Activated CD4-positive, alpha-beta T cell treated with anti-CD3 and anti-CD28 coated beads, Interleukin-2, amount 10 ng/mL, durations not matched to agents 7 days and 5 days (primary cell): Measurements from ENCODE around the gene CCR5AS.

ENCODE experiments used
- CTCF ChIA-PET: fragments of 350-600 bp; sonication (Branson Sonifier 250); formaldehyde crosslinking; loops from one replicate; lab custom pipeline; 2021; ENCODE audit warnings: antibody characterized with exemption; lab: Charles Lee
- POLR2A ChIA-PET: fragments of 350-600 bp; sonication (Branson Sonifier 250); formaldehyde crosslinking; loops from one replicate; lab custom pipeline; 2021; ENCODE audit warnings: antibody characterized with exemption; lab: Charles Lee
- DNase-seq: peaks from one replicate; pipeline ENCODE4 v3.0.0-alpha.2; 2020
- H3K27ac Mint-ChIP-seq: one replicate; pipeline ENCODE4 v1.8.0; 2021; ENCODE audit warnings: mild to moderate bottlenecking, moderate library complexity, mixed read lengths
- H3K27me3 Mint-ChIP-seq: one replicate; pipeline ENCODE4 v1.8.0; 2021; ENCODE audit warnings: mixed read lengths
- H3K36me3 Mint-ChIP-seq: one replicate; pipeline ENCODE4 v1.8.0; 2021; ENCODE audit warnings: low read depth, mixed read lengths
- H3K4me1 Mint-ChIP-seq: one replicate; pipeline ENCODE4 v1.8.0; 2021; ENCODE audit warnings: mixed read lengths
- H3K4me3 Mint-ChIP-seq: one replicate; pipeline ENCODE4 v1.8.0; 2021; ENCODE audit warnings: mild to moderate bottlenecking, moderate library complexity, mixed read lengths
- H3K9me3 Mint-ChIP-seq: one replicate; pipeline ENCODE4 v1.8.0; 2021; ENCODE audit warnings: mixed read lengths

Gene CCR5AS

DNA sequence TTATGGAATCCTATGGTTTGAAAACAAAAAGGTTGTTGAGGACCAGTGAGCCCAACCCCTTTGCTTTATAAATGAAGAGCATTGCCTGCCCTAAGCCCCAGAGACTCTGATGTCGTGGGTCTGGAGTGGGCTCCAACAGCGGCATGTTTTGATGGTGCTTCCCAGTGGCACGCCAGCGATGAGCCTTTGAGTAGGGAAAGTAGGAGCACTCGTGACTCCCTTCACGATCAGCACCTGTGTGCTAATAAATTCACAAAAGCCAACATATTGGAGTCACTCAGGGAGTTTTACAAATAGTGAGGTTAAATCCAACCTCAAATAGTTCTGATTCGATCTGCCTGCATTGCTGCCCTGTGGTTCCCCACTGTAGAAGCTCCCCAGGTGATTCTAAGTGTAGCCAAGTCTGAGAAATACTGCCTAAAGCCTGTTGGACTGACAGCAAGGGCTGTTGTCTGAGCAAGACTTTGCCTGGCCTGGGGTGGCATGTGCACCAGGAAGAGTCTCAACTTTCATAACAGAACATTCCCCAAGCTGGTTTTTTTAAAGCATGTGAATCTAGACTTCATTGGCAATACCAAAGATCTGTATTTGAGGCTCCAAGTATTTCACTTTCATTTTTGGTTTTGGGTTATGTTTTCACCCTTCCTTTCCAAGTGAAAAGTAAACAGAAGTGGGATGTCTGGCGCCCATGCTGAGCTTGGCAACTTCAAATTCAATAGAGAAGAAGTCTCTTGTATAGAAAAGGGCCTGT, 26.2 kb downstream of the CCR5AS start:
- H3K36me3 Mint-ChIP-seq = peaks cover 2% of the 10 kb centered on the region
- peaks cover 9% of the 10 kb centered on the region for H3K27me3 Mint-ChIP-seq
- peaks cover 51% of the 10 kb centered on the region for H3K4me1 Mint-ChIP-seq
- peaks cover 3% of the 10 kb centered on the region for H3K9me3 Mint-ChIP-seq
- CTCF ChIA-PET = no interaction called here
- POLR2A ChIA-PET = no interaction called here
- no peak for DNase-seq
- peak overlapping the region; percentile 90 for H3K27ac Mint-ChIP-seq
- H3K4me3 Mint-ChIP-seq = no peak overlapping the region

DNA sequence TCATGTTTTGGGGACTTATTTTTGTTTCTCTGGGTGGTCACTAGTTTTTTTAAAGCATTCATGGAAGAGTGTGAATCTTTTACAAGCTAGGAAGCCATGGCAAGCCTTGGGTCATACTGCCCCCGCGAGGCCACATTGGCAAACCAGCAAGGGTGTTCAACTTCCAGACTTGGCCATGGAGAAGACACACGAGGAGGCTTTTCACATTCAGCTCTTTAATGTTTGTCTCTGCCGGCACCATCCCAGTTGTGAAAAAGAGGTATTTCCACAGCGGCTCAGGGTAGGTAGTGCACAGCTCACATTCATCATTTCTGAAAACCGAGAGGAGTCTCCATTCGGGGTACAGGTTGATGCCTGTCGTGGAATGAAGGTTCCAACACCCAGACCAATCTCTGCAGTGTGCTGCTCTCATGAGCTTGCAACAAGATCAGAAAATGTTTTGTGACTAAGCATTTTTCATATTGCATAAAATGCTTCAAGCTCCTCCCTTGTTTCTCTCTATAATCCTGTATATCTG, 28.4 kb downstream of the CCR5AS start:
- no peaks in the 10 kb centered on the region for H3K9me3 Mint-ChIP-seq
- H3K4me3 Mint-ChIP-seq = no peak overlapping the region
- POLR2A ChIA-PET = no interaction called here
- peaks cover 18% of the 10 kb centered on the region for H3K27me3 Mint-ChIP-seq
- peak; percentile 74 for DNase-seq
- H3K4me1 Mint-ChIP-seq = peaks cover 49% of the 10 kb centered on the region
- CTCF ChIA-PET = interaction anchor here (0.6 to 2.2 kb wide), 20 partner anchors 8 to 439 kb away, joined by 3 to 16 read pairs (median 4); partner anchors contain the start of genes CCR5AS and CCRL2
- H3K27ac Mint-ChIP-seq = no peak overlapping the region
- H3K36me3 Mint-ChIP-seq = peaks cover 7% of the 10 kb centered on the region

DNA sequence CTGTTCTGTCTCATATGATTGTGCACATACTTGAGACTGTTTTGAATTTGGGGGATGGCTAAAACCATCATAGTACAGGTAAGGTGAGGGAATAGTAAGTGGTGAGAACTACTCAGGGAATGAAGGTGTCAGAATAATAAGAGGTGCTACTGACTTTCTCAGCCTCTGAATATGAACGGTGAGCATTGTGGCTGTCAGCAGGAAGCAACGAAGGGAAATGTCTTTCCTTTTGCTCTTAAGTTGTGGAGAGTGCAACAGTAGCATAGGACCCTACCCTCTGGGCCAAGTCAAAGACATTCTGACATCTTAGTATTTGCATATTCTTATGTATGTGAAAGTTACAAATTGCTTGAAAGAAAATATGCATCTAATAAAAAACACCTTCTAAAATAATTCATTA, 31.1 kb downstream of the CCR5AS start:
- DNase-seq = no peak
- H3K4me3 Mint-ChIP-seq = no peak overlapping the region
- H3K27ac Mint-ChIP-seq = peak overlapping the region; percentile 33
- POLR2A ChIA-PET = no interaction called here
- H3K9me3 Mint-ChIP-seq = no peaks in the 10 kb centered on the region
- peaks cover 57% of the 10 kb centered on the region for H3K4me1 Mint-ChIP-seq
- peaks cover 9% of the 10 kb centered on the region for H3K36me3 Mint-ChIP-seq
- peaks cover 29% of the 10 kb centered on the region for H3K27me3 Mint-ChIP-seq
- CTCF ChIA-PET = interaction anchor here (1.0 kb wide), 1 partner anchor 161 kb away, joined by 4 read pairs; no protein-coding TSS in a partner anchor

DNA sequence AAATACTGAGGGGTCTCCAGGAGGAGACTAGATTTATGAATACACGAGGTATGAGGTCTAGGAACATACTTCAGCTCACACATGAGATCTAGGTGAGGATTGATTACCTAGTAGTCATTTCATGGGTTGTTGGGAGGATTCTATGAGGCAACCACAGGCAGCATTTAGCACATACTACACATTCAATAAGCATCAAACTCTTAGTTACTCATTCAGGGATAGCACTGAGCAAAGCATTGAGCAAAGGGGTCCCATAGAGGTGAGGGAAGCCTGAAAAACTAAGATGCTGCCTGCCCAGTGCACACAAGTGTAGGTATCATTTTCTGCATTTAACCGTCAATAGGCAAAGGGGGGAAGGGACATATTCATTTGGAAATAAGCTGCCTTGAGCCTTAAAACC, 31.6 kb downstream of the CCR5AS start:
- Mint-ChIP-seq H3K4me1 (peaks cover 57% of the 10 kb centered on the region), H3K4me3 (no peak overlapping the region), H3K36me3 (peaks cover 7% of the 10 kb centered on the region), H3K9me3 (no peaks in the 10 kb centered on the region), H3K27me3 (peaks cover 30% of the 10 kb centered on the region), H3K27ac (no peak overlapping the region)
- ChIA-PET CTCF (interaction anchor here (0.9 to 1.3 kb wide), 3 partner anchors 8 to 296 kb away, joined by 4 read pairs; no protein-coding TSS in a partner anchor), POLR2A (no interaction called here)
- no peak for DNase-seq

DNA sequence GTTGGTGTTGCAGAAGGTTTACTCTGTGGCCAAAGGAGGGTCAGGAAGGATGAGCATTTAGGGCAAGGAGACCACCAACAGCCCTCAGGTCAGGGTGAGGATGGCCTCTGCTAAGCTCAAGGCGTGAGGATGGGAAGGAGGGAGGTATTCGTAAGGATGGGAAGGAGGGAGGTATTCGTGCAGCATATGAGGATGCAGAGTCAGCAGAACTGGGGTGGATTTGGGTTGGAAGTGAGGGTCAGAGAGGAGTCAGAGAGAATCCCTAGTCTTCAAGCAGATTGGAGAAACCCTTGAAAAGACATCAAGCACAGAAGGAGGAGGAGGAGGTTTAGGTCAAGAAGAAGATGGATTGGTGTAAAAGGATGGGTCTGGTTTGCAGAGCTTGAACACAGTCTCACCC, 32.1 kb downstream of the CCR5AS start:
- ChIA-PET CTCF (interaction anchor here (0.8 to 1.3 kb wide), 4 partner anchors 9 to 296 kb away, joined by 3 to 4 read pairs (median 4); no protein-coding TSS in a partner anchor), POLR2A (no interaction called here)
- Mint-ChIP-seq H3K27ac (no peak overlapping the region), H3K36me3 (peaks cover 7% of the 10 kb centered on the region), H3K9me3 (no peaks in the 10 kb centered on the region), H3K4me1 (peaks cover 59% of the 10 kb centered on the region), H3K27me3 (peaks cover 30% of the 10 kb centered on the region), H3K4me3 (no peak overlapping the region)
- DNase-seq = no peak

DNA sequence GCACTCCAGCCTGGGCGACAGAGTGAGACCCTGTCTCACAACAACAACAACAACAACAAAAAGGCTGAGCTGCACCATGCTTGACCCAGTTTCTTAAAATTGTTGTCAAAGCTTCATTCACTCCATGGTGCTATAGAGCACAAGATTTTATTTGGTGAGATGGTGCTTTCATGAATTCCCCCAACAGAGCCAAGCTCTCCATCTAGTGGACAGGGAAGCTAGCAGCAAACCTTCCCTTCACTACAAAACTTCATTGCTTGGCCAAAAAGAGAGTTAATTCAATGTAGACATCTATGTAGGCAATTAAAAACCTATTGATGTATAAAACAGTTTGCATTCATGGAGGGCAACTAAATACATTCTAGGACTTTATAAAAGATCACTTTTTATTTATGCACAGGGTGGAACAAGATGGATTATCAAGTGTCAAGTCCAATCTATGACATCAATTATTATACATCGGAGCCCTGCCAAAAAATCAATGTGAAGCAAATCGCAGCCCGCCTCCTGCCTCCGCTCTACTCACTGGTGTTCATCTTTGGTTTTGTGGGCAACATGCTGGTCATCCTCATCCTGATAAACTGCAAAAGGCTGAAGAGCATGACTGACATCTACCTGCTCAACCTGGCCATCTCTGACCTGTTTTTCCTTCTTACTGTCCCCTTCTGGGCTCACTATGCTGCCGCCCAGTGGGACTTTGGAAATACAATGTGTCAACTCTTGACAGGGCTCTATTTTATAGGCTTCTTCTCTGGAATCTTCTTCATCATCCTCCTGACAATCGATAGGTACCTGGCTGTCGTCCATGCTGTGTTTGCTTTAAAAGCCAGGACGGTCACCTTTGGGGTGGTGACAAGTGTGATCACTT, 34.1 kb downstream of the CCR5AS start:
- Mint-ChIP-seq H3K9me3 (no peaks in the 10 kb centered on the region), H3K4me3 (peak overlapping the region; percentile 65), H3K27ac (peak overlapping the region; percentile 77), H3K36me3 (peaks cover 7% of the 10 kb centered on the region), H3K27me3 (peaks cover 32% of the 10 kb centered on the region), H3K4me1 (peaks cover 74% of the 10 kb centered on the region)
- DNase-seq = peak; percentile 60
- ChIA-PET POLR2A (no interaction called here), CTCF (interaction anchor here (0.6 to 6.1 kb wide), 20 partner anchors 10 to 434 kb away, joined by 3 to 42 read pairs (median 4); partner anchors contain the start of gene CCR1)

DNA sequence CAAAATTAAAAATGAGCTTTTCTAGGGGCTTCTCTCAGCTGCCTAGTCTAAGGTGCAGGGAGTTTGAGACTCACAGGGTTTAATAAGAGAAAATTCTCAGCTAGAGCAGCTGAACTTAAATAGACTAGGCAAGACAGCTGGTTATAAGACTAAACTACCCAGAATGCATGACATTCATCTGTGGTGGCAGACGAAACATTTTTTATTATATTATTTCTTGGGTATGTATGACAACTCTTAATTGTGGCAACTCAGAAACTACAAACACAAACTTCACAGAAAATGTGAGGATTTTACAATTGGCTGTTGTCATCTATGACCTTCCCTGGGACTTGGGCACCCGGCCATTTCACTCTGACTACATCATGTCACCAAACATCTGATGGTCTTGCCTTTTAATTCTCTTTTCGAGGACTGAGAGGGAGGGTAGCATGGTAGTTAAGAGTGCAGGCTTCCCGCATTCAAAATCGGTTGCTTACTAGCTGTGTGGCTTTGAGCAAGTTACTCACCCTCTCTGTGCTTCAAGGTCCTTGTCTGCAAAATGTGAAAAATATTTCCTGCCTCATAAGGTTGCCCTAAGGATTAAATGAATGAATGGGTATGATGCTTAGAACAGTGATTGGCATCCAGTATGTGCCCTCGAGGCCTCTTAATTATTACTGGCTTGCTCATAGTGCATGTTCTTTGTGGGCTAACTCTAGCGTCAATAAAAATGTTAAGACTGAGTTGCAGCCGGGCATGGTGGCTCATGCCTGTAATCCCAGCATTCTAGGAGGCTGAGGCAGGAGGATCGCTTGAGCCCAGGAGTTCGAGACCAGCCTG, 35.1 kb downstream of the CCR5AS start:
- Mint-ChIP-seq H3K27me3 (peaks cover 28% of the 10 kb centered on the region), H3K4me1 (peaks cover 72% of the 10 kb centered on the region), H3K36me3 (peaks cover 10% of the 10 kb centered on the region), H3K4me3 (peak overlapping the region; percentile 65), H3K9me3 (no peaks in the 10 kb centered on the region), H3K27ac (peak overlapping the region; percentile 81)
- no peak for DNase-seq
- ChIA-PET POLR2A (no interaction called here), CTCF (interaction anchor here (0.7 to 6.1 kb wide), 23 partner anchors 11 to 433 kb away, joined by 3 to 42 read pairs (median 4); partner anchors contain the start of gene CCR1)

DNA sequence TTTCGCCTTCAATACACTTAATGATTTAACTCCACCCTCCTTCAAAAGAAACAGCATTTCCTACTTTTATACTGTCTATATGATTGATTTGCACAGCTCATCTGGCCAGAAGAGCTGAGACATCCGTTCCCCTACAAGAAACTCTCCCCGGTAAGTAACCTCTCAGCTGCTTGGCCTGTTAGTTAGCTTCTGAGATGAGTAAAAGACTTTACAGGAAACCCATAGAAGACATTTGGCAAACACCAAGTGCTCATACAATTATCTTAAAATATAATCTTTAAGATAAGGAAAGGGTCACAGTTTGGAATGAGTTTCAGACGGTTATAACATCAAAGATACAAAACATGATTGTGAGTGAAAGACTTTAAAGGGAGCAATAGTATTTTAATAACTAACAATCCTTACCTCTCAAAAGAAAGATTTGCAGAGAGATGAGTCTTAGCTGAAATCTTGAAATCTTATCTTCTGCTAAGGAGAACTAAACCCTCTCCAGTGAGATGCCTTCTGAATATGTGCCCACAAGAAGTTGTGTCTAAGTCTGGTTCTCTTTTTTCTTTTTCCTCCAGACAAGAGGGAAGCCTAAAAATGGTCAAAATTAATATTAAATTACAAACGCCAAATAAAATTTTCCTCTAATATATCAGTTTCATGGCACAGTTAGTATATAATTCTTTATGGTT, 35.9 kb downstream of the CCR5AS start, which contains the start of gene CCR5:
TSS of gene CCR5 (plus strand) at position 108 of the 680 bp plus-strand sequence. CDS start 1,957 bp downstream, outside the sequence.
- peaks cover 11% of the 10 kb centered on the region for H3K36me3 Mint-ChIP-seq
- CTCF ChIA-PET = interaction anchor here (0.5 to 6.1 kb wide), 17 partner anchors 11 to 1311 kb away, joined by 3 to 42 read pairs (median 6); partner anchors contain the start of gene CCR1
- DNase-seq = peak; percentile 49

DNA sequence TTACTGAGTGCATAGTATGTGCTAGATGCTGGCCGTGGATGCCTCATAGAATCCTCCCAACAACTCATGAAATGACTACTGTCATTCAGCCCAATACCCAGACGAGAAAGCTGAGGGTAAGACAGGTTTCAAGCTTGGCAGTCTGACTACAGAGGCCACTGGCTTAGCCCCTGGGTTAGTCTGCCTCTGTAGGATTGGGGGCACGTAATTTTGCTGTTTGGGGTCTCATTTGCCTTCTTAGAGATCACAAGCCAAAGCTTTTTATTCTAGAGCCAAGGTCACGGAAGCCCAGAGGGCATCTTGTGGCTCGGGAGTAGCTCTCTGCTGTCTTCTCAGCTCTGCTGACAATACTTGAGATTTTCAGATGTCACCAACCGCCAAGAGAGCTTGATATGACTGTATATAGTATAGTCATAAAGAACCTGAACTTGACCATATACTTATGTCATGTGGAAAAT, 37.2 kb downstream of the CCR5AS start:
- Mint-ChIP-seq H3K27ac (peak overlapping the region; percentile 81), H3K9me3 (peaks cover 4% of the 10 kb centered on the region), H3K27me3 (peaks cover 34% of the 10 kb centered on the region), H3K4me1 (peaks cover 59% of the 10 kb centered on the region), H3K36me3 (peaks cover 11% of the 10 kb centered on the region), H3K4me3 (peak overlapping the region; percentile 42)
- POLR2A ChIA-PET = interaction anchor here (0.6 to 1.8 kb wide), 3 partner anchors 70 to 272 kb away, joined by 3 to 7 read pairs (median 3); no protein-coding TSS in a partner anchor
- CTCF ChIA-PET = interaction anchor here (0.5 to 6.1 kb wide), 40 partner anchors 9 to 1331 kb away, joined by 3 to 42 read pairs (median 4); partner anchors contain the start of genes CCR1, CCR2, CCR3 and FYCO1
- DNase-seq = peak; percentile 33

More for the DNA sequence above, 35.9 kb downstream of the CCR5AS start, which contains the start of gene CCR5:
- Mint-ChIP-seq H3K4me3 (peak within 1 kb of the TSS; percentile 65), H3K27me3 (peaks cover 33% of the 10 kb centered on the region), H3K9me3 (peaks cover 3% of the 10 kb centered on the region), H3K4me1 (peaks cover 72% of the 10 kb centered on the region), H3K27ac (peak within 1 kb of the TSS; percentile 81)
- POLR2A ChIA-PET = interaction anchor here (0.8 to 1.8 kb wide), 3 partner anchors 71 to 273 kb away, joined by 3 to 7 read pairs (median 3); no protein-coding TSS in a partner anchor

DNA sequence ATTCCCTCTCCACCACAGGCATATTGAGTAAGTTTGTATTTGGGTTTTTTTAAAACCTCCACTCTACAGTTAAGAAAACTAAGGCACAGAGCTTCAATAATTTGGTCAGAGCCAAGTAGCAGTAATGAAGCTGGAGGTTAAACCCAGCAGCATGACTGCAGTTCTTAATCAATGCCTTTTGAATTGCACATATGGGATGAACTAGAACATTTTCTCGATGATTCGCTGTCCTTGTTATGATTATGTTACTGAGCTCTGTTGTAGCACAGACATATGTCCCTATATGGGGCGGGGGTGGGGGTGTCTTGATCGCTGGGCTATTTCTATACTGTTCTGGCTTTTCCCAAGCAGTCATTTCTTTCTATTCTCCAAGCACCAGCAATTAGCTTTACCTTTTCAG, 37.7 kb downstream of the CCR5AS start:
- H3K27me3 Mint-ChIP-seq = peaks cover 34% of the 10 kb centered on the region
- DNase-seq = no peak
- no peak overlapping the region for H3K4me3 Mint-ChIP-seq
- CTCF ChIA-PET = interaction anchor here (0.6 to 6.1 kb wide), 41 partner anchors 9 to 1331 kb away, joined by 3 to 42 read pairs (median 4); partner anchors contain the start of genes CCR1, CCR2, CCR3 and FYCO1
- POLR2A ChIA-PET = interaction anchor here (1.8 kb wide), 1 partner anchor 69 kb away, joined by 7 read pairs; no protein-coding TSS in a partner anchor
- peaks cover 8% of the 10 kb centered on the region for H3K36me3 Mint-ChIP-seq
- peaks cover 4% of the 10 kb centered on the region for H3K9me3 Mint-ChIP-seq
- H3K27ac Mint-ChIP-seq = peak overlapping the region; percentile 81
- H3K4me1 Mint-ChIP-seq = peaks cover 54% of the 10 kb centered on the region
